ENCODE measurements around the gene MCHR2. TPM values are rescaled to one million over a fixed set of nuclear protein-coding genes. Genes with fewer than 3 reads are reported as not detected.
"Not testable (repeated sequence)": the region's sequence is repeated elsewhere in the genome, so short reads cannot be mapped to it uniquely, and the experiment has no call there.

The MCHR2 gene
- polyA plus RNA-seq = under 1 TPM in 1 of 4 donors, not detected in 3; 0.34 TPM
- long read RNA-seq, donor 1 = 0 reads
- long read RNA-seq, donor 2 = 0 reads
- long read RNA-seq, donor 3 = 0 reads
- long read RNA-seq, donor 4 = 0 reads
- long read RNA-seq, donor 5 = 0 reads
- long read RNA-seq, donor 6 = 0 reads
- long read RNA-seq, donor 7 = 0 reads
- long read RNA-seq, donor 8 = 0 reads
- long read RNA-seq, donor 9 = 0 reads
- long read RNA-seq, donor 10 = 0 reads

- DNase-seq = peak in 1 of 2 donors; percentile 2
- WGBS, 3 donors = 3 to 12% (median 11%) methylated on average over 37 to 64 of the region's 64 CpGs
- Histone ChIP-seq H3K36me3 (ENCODE audit: control insufficient read depth in 3 of 3, insufficient read depth in 2 of 3, low read depth in 1 of 3, low read length in 3 of 3) (no peaks in the 10 kb centered on the region), H3K27me3 (ENCODE audit: control insufficient read depth in 3 of 3, insufficient read depth in 3 of 3, low read length in 3 of 3) (peaks cover 6 to 24% (median 16%) of the 10 kb centered on the region in 3 donors), H3K4me3 (ENCODE audit: low read depth in 1 of 3, low read length in 3 of 3) (no peak within 1 kb of the TSS), H3K4me1 (ENCODE audit: control insufficient read depth in 3 of 3, insufficient read depth in 2 of 3, low read depth in 1 of 3, low read length in 2 of 3) (no peaks in the 10 kb centered on the region), H3K9me3 (ENCODE audit: control insufficient read depth in 2 of 2, insufficient read depth in 1 of 2, low read depth in 1 of 2, low read length in 1 of 2) (no peaks in the 10 kb centered on the region), H3K27ac (ENCODE audit: low read depth in 1 of 3, low read length in 2 of 3) (no peak within 1 kb of the TSS)
- no peak for FAIRE-seq
Observed at GRCh38 chr6:99993533-99994251, at the start of gene MCHR2. MCHR2 (minus strand) TSS chr6:99994223; CDS start chr6:99956147, 38,076 bp downstream.

- not testable (repeated sequence) for H3K9me3 ChIP-seq (ENCODE audit: control insufficient read depth in 2 of 2, insufficient read depth in 1 of 2, low read depth in 1 of 2, low read length in 1 of 2); H3K36me3 ChIP-seq (ENCODE audit: control insufficient read depth in 3 of 3, insufficient read depth in 2 of 3, low read depth in 1 of 3, low read length in 3 of 3); H3K4me3 ChIP-seq (ENCODE audit: low read depth in 1 of 3, low read length in 3 of 3); H3K4me1 ChIP-seq (ENCODE audit: control insufficient read depth in 3 of 3, insufficient read depth in 2 of 3, low read depth in 1 of 3, low read length in 2 of 3); FAIRE-seq; H3K27ac ChIP-seq (ENCODE audit: low read depth in 1 of 3, low read length in 2 of 3); DNase-seq; H3K27me3 ChIP-seq (ENCODE audit: control insufficient read depth in 3 of 3, insufficient read depth in 3 of 3, low read length in 3 of 3)
- WGBS, 3 donors = 55 to 95% (median 82%) methylated on average over 1 of the region's 1 CpG
Observed at GRCh38 chr6:100038546-100038945, 44.5 kb upstream of the MCHR2 start.

- no peaks in the 10 kb centered on the region for H3K36me3 ChIP-seq (ENCODE audit: control insufficient read depth in 3 of 3, insufficient read depth in 2 of 3, low read depth in 1 of 3, low read length in 3 of 3)
- no peak for FAIRE-seq
- DNase-seq = no peak
- H3K27ac ChIP-seq (ENCODE audit: low read depth in 1 of 3, low read length in 2 of 3) = no peak overlapping the region
- H3K9me3 ChIP-seq (ENCODE audit: control insufficient read depth in 2 of 2, insufficient read depth in 1 of 2, low read depth in 1 of 2, low read length in 1 of 2) = peaks cover 0 to 7% of the 10 kb centered on the region in 2 donors
- no peak overlapping the region for H3K4me3 ChIP-seq (ENCODE audit: low read depth in 1 of 3, low read length in 3 of 3)
- H3K4me1 ChIP-seq (ENCODE audit: control insufficient read depth in 3 of 3, insufficient read depth in 2 of 3, low read depth in 1 of 3, low read length in 2 of 3) = no peaks in the 10 kb centered on the region
- H3K27me3 ChIP-seq (ENCODE audit: control insufficient read depth in 3 of 3, insufficient read depth in 3 of 3, low read length in 3 of 3) = no peaks in the 10 kb centered on the region
- 58 to 70% (median 62%) methylated on average over 8 of the region's 8 CpGs for WGBS, 3 donors
Observed at GRCh38 chr6:100035873-100036653, 42.0 kb upstream of the MCHR2 start.

- Histone ChIP-seq H3K27ac (ENCODE audit: low read depth in 1 of 3, low read length in 2 of 3) (no peak overlapping the region), H3K9me3 (ENCODE audit: control insufficient read depth in 2 of 2, insufficient read depth in 1 of 2, low read depth in 1 of 2, low read length in 1 of 2) (no peaks in the 10 kb centered on the region), H3K4me3 (ENCODE audit: low read depth in 1 of 3, low read length in 3 of 3) (no peak overlapping the region), H3K27me3 (ENCODE audit: control insufficient read depth in 3 of 3, insufficient read depth in 3 of 3, low read length in 3 of 3) (no peaks in the 10 kb centered on the region), H3K36me3 (ENCODE audit: control insufficient read depth in 3 of 3, insufficient read depth in 2 of 3, low read depth in 1 of 3, low read length in 3 of 3) (no peaks in the 10 kb centered on the region), H3K4me1 (ENCODE audit: control insufficient read depth in 3 of 3, insufficient read depth in 2 of 3, low read depth in 1 of 3, low read length in 2 of 3) (no peaks in the 10 kb centered on the region)
- FAIRE-seq = no peak
- no peak for DNase-seq
- WGBS, 3 donors = 65 to 76% (median 69%) methylated on average over 2 of the region's 2 CpGs
Observed at GRCh38 chr6:100023798-100024197, 29.8 kb upstream of the MCHR2 start.

- Histone ChIP-seq H3K27me3 (ENCODE audit: control insufficient read depth in 3 of 3, insufficient read depth in 3 of 3, low read length in 3 of 3) (no peaks in the 10 kb centered on the region), H3K27ac (ENCODE audit: low read depth in 1 of 3, low read length in 2 of 3) (no peak overlapping the region), H3K4me3 (ENCODE audit: low read depth in 1 of 3, low read length in 3 of 3) (no peak overlapping the region), H3K4me1 (ENCODE audit: control insufficient read depth in 3 of 3, insufficient read depth in 2 of 3, low read depth in 1 of 3, low read length in 2 of 3) (no peaks in the 10 kb centered on the region), H3K9me3 (ENCODE audit: control insufficient read depth in 2 of 2, insufficient read depth in 1 of 2, low read depth in 1 of 2, low read length in 1 of 2) (no peaks in the 10 kb centered on the region), H3K36me3 (ENCODE audit: control insufficient read depth in 3 of 3, insufficient read depth in 2 of 3, low read depth in 1 of 3, low read length in 3 of 3) (no peaks in the 10 kb centered on the region)
- DNase-seq (no peak), FAIRE-seq (no peak)
- 74 to 83% (median 81%) methylated on average over 3 of the region's 3 CpGs for WGBS, 3 donors
Observed at GRCh38 chr6:100022847-100023246, 28.8 kb upstream of the MCHR2 start.

GRCh38 chr6:100008857-100009256 is 14.8 kb upstream of the MCHR2 start:
- H3K4me3 ChIP-seq (ENCODE audit: low read depth in 1 of 3, low read length in 3 of 3) = no peak overlapping the region
- H3K27me3 ChIP-seq (ENCODE audit: control insufficient read depth in 3 of 3, insufficient read depth in 3 of 3, low read length in 3 of 3) = peaks cover 0 to 3% (median 0%) of the 10 kb centered on the region in 3 donors
- H3K27ac ChIP-seq (ENCODE audit: low read depth in 1 of 3, low read length in 2 of 3) = no peak overlapping the region
- 82 to 88% (median 84%) methylated on average over 6 of the region's 6 CpGs for WGBS, 3 donors
- H3K4me1 ChIP-seq (ENCODE audit: control insufficient read depth in 3 of 3, insufficient read depth in 2 of 3, low read depth in 1 of 3, low read length in 2 of 3) = no peaks in the 10 kb centered on the region
- no peaks in the 10 kb centered on the region for H3K9me3 ChIP-seq (ENCODE audit: control insufficient read depth in 2 of 2, insufficient read depth in 1 of 2, low read depth in 1 of 2, low read length in 1 of 2)
- H3K36me3 ChIP-seq (ENCODE audit: control insufficient read depth in 3 of 3, insufficient read depth in 2 of 3, low read depth in 1 of 3, low read length in 3 of 3) = no peaks in the 10 kb centered on the region
- DNase-seq = no peak
- FAIRE-seq = no peak

GRCh38 chr6:100001915-100002388 is 7.9 kb upstream of the MCHR2 start:
- Histone ChIP-seq H3K27ac (ENCODE audit: low read depth in 1 of 3, low read length in 2 of 3) (no peak overlapping the region), H3K9me3 (ENCODE audit: control insufficient read depth in 2 of 2, insufficient read depth in 1 of 2, low read depth in 1 of 2, low read length in 1 of 2) (no peaks in the 10 kb centered on the region), H3K4me3 (ENCODE audit: low read depth in 1 of 3, low read length in 3 of 3) (no peak overlapping the region), H3K4me1 (ENCODE audit: control insufficient read depth in 3 of 3, insufficient read depth in 2 of 3, low read depth in 1 of 3, low read length in 2 of 3) (no peaks in the 10 kb centered on the region), H3K36me3 (ENCODE audit: control insufficient read depth in 3 of 3, insufficient read depth in 2 of 3, low read depth in 1 of 3, low read length in 3 of 3) (no peaks in the 10 kb centered on the region), H3K27me3 (ENCODE audit: control insufficient read depth in 3 of 3, insufficient read depth in 3 of 3, low read length in 3 of 3) (peaks cover 0 to 2% (median 2%) of the 10 kb centered on the region in 3 donors)
- no peak for FAIRE-seq
- DNase-seq = peak; percentile 33 to 35
- WGBS, 3 donors = 0 to 4% (median 0%) methylated on average over 3 of the region's 3 CpGs

GRCh38 chr6:99997141-99997540 is 3.1 kb upstream of the MCHR2 start:
- Histone ChIP-seq H3K36me3 (ENCODE audit: control insufficient read depth in 3 of 3, insufficient read depth in 2 of 3, low read depth in 1 of 3, low read length in 3 of 3) (no peaks in the 10 kb centered on the region), H3K27ac (ENCODE audit: low read depth in 1 of 3, low read length in 2 of 3) (no peak overlapping the region), H3K27me3 (ENCODE audit: control insufficient read depth in 3 of 3, insufficient read depth in 3 of 3, low read length in 3 of 3) (peaks cover 6 to 24% (median 14%) of the 10 kb centered on the region in 3 donors), H3K9me3 (ENCODE audit: control insufficient read depth in 2 of 2, insufficient read depth in 1 of 2, low read depth in 1 of 2, low read length in 1 of 2) (no peaks in the 10 kb centered on the region), H3K4me3 (ENCODE audit: low read depth in 1 of 3, low read length in 3 of 3) (no peak overlapping the region), H3K4me1 (ENCODE audit: control insufficient read depth in 3 of 3, insufficient read depth in 2 of 3, low read depth in 1 of 3, low read length in 2 of 3) (no peaks in the 10 kb centered on the region)
- DNase-seq (no peak), FAIRE-seq (no peak)

All from small intestine (tissue), 16 donors.